HL-60 (cell line): ENCODE data around the gene SULT1B1.

Source experiments
- DNase-seq, 2 experiments: peaks; one replicate each; pipeline ENCODE4 v3.0.0-alpha.2; 2010 to 2020; ENCODE audit warnings: low read depth in 1 of 2, low spot score in 1 of 2
- H3K27ac ChIP-seq: fragments of 250-450 bp; sonication (Bioruptor Pico); replicated peaks from 2 replicates; pipeline ENCODE4 v1.5.1; 2020; ENCODE audit warnings: mild to moderate bottlenecking, moderate library complexity
- H3K27me3 ChIP-seq: fragments of 250-450 bp; sonication (Bioruptor Pico); 2 replicates; pipeline ENCODE4 v1.5.1; 2021; ENCODE audit warnings: mild to moderate bottlenecking, moderate library complexity; ENCODE audit not compliant: insufficient read depth, poor library complexity, severe bottlenecking
- H3K4me3 ChIP-seq: replicated peaks from 2 replicates; pipeline ENCODE4 v1.5.1; 2011; ENCODE audit warnings: mild to moderate bottlenecking, control low read depth, low read length; ENCODE audit not compliant: insufficient read depth
- GABPA ChIP-seq: IDR thresholded peaks from 2 replicates; pipeline ENCODE4 v1.6.1; 2012; ENCODE audit warnings: low read depth
- POLR2AphosphoS5 ChIP-seq: IDR thresholded peaks from 2 replicates; pipeline ENCODE4 v1.6.1; 2012; ENCODE audit warnings: low read depth
- SPI1 ChIP-seq: IDR thresholded peaks from 2 replicates; pipeline ENCODE4 v1.6.1; 2012; ENCODE audit warnings: low read depth, mild to moderate bottlenecking, borderline replicate concordance
- TF ChIP-seq, protein P1 (sequence below): IDR thresholded peaks from one replicate; pipeline ENCODE4 v1.5.1; 2011; ENCODE audit warnings: low read length, control low read depth, inconsistent platforms; ENCODE audit not compliant: insufficient read depth
- TF ChIP-seq, protein P2 (sequence below): IDR thresholded peaks from 2 replicates; pipeline ENCODE4 v1.6.1; 2012; ENCODE audit warnings: low read depth; ENCODE audit not compliant: insufficient replicate concordance

Gene SULT1B1

DNA sequence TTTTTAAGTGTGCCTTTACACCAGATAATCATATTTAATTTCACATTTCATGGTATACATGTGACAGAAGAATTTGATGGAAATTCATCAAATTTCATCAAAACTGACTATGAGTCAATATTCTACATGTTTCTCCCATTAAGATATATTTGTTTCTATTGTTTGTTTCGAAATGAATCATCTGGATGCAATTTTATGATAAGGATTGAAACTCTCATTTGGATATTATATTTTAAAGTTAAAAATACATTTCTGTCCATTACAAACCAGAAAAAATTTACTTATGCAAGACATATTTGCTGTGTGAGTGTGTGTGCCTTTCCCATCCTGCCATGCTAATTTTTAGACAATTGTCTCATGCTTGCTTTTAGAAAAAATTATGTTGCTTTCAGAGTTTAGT is 52.2 kb downstream of the SULT1B1 start:
- H3K27me3 ChIP-seq, result no peaks in the 10 kb centered on the region
- no peak for DNase-seq
- H3K27ac ChIP-seq, result no peak overlapping the region
- no peak overlapping the region for H3K4me3 ChIP-seq
- TF ChIP-seq, protein P1, sequence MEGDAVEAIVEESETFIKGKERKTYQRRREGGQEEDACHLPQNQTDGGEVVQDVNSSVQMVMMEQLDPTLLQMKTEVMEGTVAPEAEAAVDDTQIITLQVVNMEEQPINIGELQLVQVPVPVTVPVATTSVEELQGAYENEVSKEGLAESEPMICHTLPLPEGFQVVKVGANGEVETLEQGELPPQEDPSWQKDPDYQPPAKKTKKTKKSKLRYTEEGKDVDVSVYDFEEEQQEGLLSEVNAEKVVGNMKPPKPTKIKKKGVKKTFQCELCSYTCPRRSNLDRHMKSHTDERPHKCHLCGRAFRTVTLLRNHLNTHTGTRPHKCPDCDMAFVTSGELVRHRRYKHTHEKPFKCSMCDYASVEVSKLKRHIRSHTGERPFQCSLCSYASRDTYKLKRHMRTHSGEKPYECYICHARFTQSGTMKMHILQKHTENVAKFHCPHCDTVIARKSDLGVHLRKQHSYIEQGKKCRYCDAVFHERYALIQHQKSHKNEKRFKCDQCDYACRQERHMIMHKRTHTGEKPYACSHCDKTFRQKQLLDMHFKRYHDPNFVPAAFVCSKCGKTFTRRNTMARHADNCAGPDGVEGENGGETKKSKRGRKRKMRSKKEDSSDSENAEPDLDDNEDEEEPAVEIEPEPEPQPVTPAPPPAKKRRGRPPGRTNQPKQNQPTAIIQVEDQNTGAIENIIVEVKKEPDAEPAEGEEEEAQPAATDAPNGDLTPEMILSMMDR, result no peak
- TF ChIP-seq POLR2AphosphoS5 (no peak), SPI1 (no peak), GABPA (no peak)
- TF ChIP-seq, protein P2, sequence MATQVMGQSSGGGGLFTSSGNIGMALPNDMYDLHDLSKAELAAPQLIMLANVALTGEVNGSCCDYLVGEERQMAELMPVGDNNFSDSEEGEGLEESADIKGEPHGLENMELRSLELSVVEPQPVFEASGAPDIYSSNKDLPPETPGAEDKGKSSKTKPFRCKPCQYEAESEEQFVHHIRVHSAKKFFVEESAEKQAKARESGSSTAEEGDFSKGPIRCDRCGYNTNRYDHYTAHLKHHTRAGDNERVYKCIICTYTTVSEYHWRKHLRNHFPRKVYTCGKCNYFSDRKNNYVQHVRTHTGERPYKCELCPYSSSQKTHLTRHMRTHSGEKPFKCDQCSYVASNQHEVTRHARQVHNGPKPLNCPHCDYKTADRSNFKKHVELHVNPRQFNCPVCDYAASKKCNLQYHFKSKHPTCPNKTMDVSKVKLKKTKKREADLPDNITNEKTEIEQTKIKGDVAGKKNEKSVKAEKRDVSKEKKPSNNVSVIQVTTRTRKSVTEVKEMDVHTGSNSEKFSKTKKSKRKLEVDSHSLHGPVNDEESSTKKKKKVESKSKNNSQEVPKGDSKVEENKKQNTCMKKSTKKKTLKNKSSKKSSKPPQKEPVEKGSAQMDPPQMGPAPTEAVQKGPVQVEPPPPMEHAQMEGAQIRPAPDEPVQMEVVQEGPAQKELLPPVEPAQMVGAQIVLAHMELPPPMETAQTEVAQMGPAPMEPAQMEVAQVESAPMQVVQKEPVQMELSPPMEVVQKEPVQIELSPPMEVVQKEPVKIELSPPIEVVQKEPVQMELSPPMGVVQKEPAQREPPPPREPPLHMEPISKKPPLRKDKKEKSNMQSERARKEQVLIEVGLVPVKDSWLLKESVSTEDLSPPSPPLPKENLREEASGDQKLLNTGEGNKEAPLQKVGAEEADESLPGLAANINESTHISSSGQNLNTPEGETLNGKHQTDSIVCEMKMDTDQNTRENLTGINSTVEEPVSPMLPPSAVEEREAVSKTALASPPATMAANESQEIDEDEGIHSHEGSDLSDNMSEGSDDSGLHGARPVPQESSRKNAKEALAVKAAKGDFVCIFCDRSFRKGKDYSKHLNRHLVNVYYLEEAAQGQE, result no peak

DNA sequence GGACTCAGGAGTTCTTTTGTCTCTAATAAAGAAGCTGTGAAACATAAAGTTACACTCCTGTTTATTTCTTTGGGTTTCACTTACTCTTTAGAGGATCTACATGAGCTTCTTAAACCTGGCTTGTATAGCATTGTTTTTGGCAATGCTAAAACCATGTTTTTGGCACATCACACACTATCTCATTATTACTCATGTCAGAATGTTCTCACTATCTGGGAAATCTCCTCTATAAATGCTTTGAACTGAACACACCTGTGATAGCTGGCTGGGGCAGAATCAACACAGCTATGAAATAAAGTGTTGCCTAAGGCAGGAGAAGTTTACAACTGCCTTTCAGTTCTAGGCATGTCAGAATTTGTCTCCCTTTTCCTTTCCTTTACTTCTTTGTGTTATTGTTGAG is 52.6 kb downstream of the SULT1B1 start:
- no peak overlapping the region for H3K4me3 ChIP-seq
- H3K27me3 ChIP-seq, result no peaks in the 10 kb centered on the region
- no peak overlapping the region for H3K27ac ChIP-seq
- TF ChIP-seq, protein P1, result no peak
- DNase-seq, result no peak

DNA sequence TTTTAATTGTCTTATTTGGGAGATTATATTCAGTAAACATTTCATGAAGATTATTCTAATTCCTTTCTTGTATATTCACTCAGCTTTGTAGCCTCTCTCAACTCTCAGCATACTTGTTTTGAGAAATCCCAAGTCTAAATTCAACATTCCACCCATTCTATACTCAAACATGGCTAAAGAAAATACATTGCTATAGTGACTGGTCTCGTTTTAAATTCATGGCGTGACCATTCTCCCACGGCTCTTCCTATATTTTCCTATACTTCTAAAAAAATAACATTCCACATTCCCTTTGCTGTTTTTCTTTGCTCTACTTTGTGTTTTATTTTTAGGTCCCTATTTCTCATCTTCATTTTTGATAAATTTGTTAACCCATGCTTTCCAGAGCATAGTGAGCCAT is 58.2 kb downstream of the SULT1B1 start:
- TF ChIP-seq GABPA, result no peak
- no peak for TF ChIP-seq POLR2AphosphoS5
- TF ChIP-seq, protein P1, result no peak
- TF ChIP-seq SPI1, result no peak
- TF ChIP-seq, protein P2, result no peak

DNA sequence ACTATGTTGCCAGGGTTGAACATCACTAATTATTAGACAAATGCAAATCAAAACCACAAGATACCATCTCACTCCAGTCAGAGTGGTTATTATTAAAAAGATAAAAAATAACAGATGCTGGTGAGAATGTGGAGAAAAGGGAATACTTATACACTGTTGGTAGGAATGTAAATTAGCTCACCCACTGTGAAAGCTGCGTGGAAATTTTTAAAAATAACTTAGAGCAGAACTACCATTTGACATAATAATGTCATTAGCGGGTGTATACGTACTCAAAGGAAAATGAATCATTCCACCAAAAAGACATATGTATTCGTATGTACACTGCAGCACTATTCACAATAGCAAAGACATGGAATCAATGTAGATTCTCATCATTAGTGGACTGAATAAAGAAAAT is 58.7 kb downstream of the SULT1B1 start:
- Histone ChIP-seq H3K27me3 (no peaks in the 10 kb centered on the region), H3K27ac (no peak overlapping the region), H3K4me3 (no peak overlapping the region)
- TF ChIP-seq SPI1 (no peak), POLR2AphosphoS5 (no peak), GABPA (no peak)
- TF ChIP-seq, protein P1, result no peak
- TF ChIP-seq, protein P2, result no peak
- no peak for DNase-seq

More for the DNA sequence above, 58.2 kb downstream of the SULT1B1 start:
- Histone ChIP-seq H3K27ac (no peak overlapping the region), H3K27me3 (no peaks in the 10 kb centered on the region), H3K4me3 (no peak overlapping the region)
- no peak for DNase-seq
